ENCODE measurements around the gene PECR. TPM values are rescaled to one million over a fixed set of nuclear protein-coding genes. Genes with fewer than 3 reads are reported as not detected.

Gene PECR
- total RNA-seq, 1 donor = 10.1 TPM

GRCh38 chr2:216116418-216116817, 34.8 kb upstream of the PECR start:
- no peaks in the 10 kb centered on the region for H3K9me3 ChIP-seq (ENCODE audit: low read depth, low read length)
- H3K27me3 ChIP-seq (ENCODE audit: insufficient read depth, low read length) = no peaks in the 10 kb centered on the region
- H3K4me2 ChIP-seq (ENCODE audit: insufficient read depth, low read length) = no peak overlapping the region
- H3K4me1 ChIP-seq (ENCODE audit: insufficient read depth, low read length) = peaks cover 19% of the 10 kb centered on the region
- H4K20me1 ChIP-seq (ENCODE audit: insufficient read depth, low read length) = peaks cover 15% of the 10 kb centered on the region
- TF ChIP-seq CTCF (IDR thresholded peaks at IDR 0.05; ENCODE audit: extremely low read depth, low read depth, low read length) = no peak
- H3K27ac ChIP-seq (ENCODE audit: low read depth, low read length) = no peak overlapping the region
- DNase-seq (ENCODE audit: insufficient read length, low spot score, missing footprints) = no peak
- H3K79me2 ChIP-seq (ENCODE audit: insufficient read depth, low read length) = peaks cover 84% of the 10 kb centered on the region
- no peak overlapping the region for H2AFZ ChIP-seq (ENCODE audit: low read length)
- H3K36me3 ChIP-seq (ENCODE audit: insufficient read depth, low read length) = peaks cover 88% of the 10 kb centered on the region
- no peak overlapping the region for H3K4me3 ChIP-seq (ENCODE audit: insufficient read depth, low read length)

GRCh38 chr2:216114714-216115531, 33.3 kb upstream of the PECR start:
- H2AFZ ChIP-seq (ENCODE audit: low read length) = peak overlapping the region; percentile 81
- peaks cover 31% of the 10 kb centered on the region for H3K4me1 ChIP-seq (ENCODE audit: insufficient read depth, low read length)
- H3K27ac ChIP-seq (ENCODE audit: low read depth, low read length) = peak overlapping the region; percentile 82
- H3K4me3 ChIP-seq (ENCODE audit: insufficient read depth, low read length) = peak overlapping the region; percentile 71
- H4K20me1 ChIP-seq (ENCODE audit: insufficient read depth, low read length) = peaks cover 21% of the 10 kb centered on the region
- H3K9me3 ChIP-seq (ENCODE audit: low read depth, low read length) = no peaks in the 10 kb centered on the region
- peak; percentile 99 for TF ChIP-seq CTCF (IDR thresholded peaks at IDR 0.05; ENCODE audit: extremely low read depth, low read depth, low read length)
- peaks cover 80% of the 10 kb centered on the region for H3K36me3 ChIP-seq (ENCODE audit: insufficient read depth, low read length)
- H3K79me2 ChIP-seq (ENCODE audit: insufficient read depth, low read length) = peaks cover 88% of the 10 kb centered on the region
- no peaks in the 10 kb centered on the region for H3K27me3 ChIP-seq (ENCODE audit: insufficient read depth, low read length)
- peak overlapping the region; percentile 84 for H3K4me2 ChIP-seq (ENCODE audit: insufficient read depth, low read length)
- peak; percentile 93 for DNase-seq (ENCODE audit: insufficient read length, low spot score, missing footprints)

GRCh38 chr2:216114382-216114713, 32.7 kb upstream of the PECR start:
- Histone ChIP-seq H3K4me3 (ENCODE audit: insufficient read depth, low read length) (no peak overlapping the region), H3K9me3 (ENCODE audit: low read depth, low read length) (no peaks in the 10 kb centered on the region), H4K20me1 (ENCODE audit: insufficient read depth, low read length) (peaks cover 21% of the 10 kb centered on the region), H3K4me2 (ENCODE audit: insufficient read depth, low read length) (no peak overlapping the region), H3K27me3 (ENCODE audit: insufficient read depth, low read length) (no peaks in the 10 kb centered on the region), H3K27ac (ENCODE audit: low read depth, low read length) (no peak overlapping the region), H3K36me3 (ENCODE audit: insufficient read depth, low read length) (peaks cover 75% of the 10 kb centered on the region), H3K4me1 (ENCODE audit: insufficient read depth, low read length) (peaks cover 32% of the 10 kb centered on the region), H2AFZ (ENCODE audit: low read length) (no peak overlapping the region), H3K79me2 (ENCODE audit: insufficient read depth, low read length) (peaks cover 89% of the 10 kb centered on the region)
- no peak for TF ChIP-seq CTCF (IDR thresholded peaks at IDR 0.05; ENCODE audit: extremely low read depth, low read depth, low read length)
- no peak for DNase-seq (ENCODE audit: insufficient read length, low spot score, missing footprints)

GRCh38 chr2:216113572-216113971, 32.0 kb upstream of the PECR start:
- Histone ChIP-seq H3K79me2 (ENCODE audit: insufficient read depth, low read length) (peaks cover 83% of the 10 kb centered on the region), H3K4me1 (ENCODE audit: insufficient read depth, low read length) (peaks cover 34% of the 10 kb centered on the region), H3K4me3 (ENCODE audit: insufficient read depth, low read length) (no peak overlapping the region), H4K20me1 (ENCODE audit: insufficient read depth, low read length) (peaks cover 21% of the 10 kb centered on the region), H3K27ac (ENCODE audit: low read depth, low read length) (no peak overlapping the region), H3K9me3 (ENCODE audit: low read depth, low read length) (no peaks in the 10 kb centered on the region), H3K4me2 (ENCODE audit: insufficient read depth, low read length) (no peak overlapping the region), H3K36me3 (ENCODE audit: insufficient read depth, low read length) (peaks cover 67% of the 10 kb centered on the region), H2AFZ (ENCODE audit: low read length) (no peak overlapping the region), H3K27me3 (ENCODE audit: insufficient read depth, low read length) (no peaks in the 10 kb centered on the region)
- no peak for TF ChIP-seq CTCF (IDR thresholded peaks at IDR 0.05; ENCODE audit: extremely low read depth, low read depth, low read length)
- DNase-seq (ENCODE audit: insufficient read length, low spot score, missing footprints) = no peak
